ENCODE measurements around the gene SCUBE3. TPM values are rescaled to one million over a fixed set of nuclear protein-coding genes. Genes with fewer than 3 reads are reported as not detected.

Gene SCUBE3
- total and polyA plus RNA-seq, 9 of the 15 experiments (the other 6 are each of a cell fraction or from before 2014, with no cell fraction given), result 0.01 to 0.11 TPM; not detected in 7

GRCh38 chr6:35178932-35179832 is 34.6 kb upstream of the SCUBE3 start:
- Histone ChIP-seq H4K20me1 (replicated peaks; ENCODE audit: control insufficient read depth, insufficient read depth, low read length) (no peaks in the 10 kb centered on the region), H3K4me1 (replicated peaks in 1 of 2; ENCODE audit: control insufficient read depth in 2 of 2, insufficient read depth in 2 of 2, low read length in 2 of 2) (peaks cover 10 to 22% of the 10 kb centered on the region in 2 experiments; a peak in 4 of 5 replicates), H3K4me3 (no peak overlapping the region), H3K36me3 (ENCODE audit: control insufficient read depth, insufficient read depth, low read length) (no peaks in the 10 kb centered on the region), H3K9me1 (ENCODE audit: control insufficient read depth, insufficient read depth, low read length) (no peaks in the 10 kb centered on the region), H3K4me2 (ENCODE audit: insufficient read depth, low read length) (no peak overlapping the region), H3K27ac (ENCODE audit: extremely low read depth, low read depth, low read length) (no peak overlapping the region), H3K9me3 (replicated peaks; ENCODE audit: control insufficient read depth, insufficient read depth, low read depth, low read length) (no peaks in the 10 kb centered on the region), H3K79me2 (ENCODE audit: control insufficient read depth, insufficient read depth, low read length) (no peaks in the 10 kb centered on the region), H3K27me3 (ENCODE audit: control insufficient read depth in 2 of 2, insufficient read depth in 2 of 2, low read length in 2 of 2) (peaks cover 0 to 4% of the 10 kb centered on the region in 2 experiments; a peak in 2 of 5 replicates), H2AFZ (ENCODE audit: low read depth, low read length) (no peak overlapping the region), H3K9ac (ENCODE audit: insufficient read depth in 1 of 2, low read depth in 2 of 2, low read length in 2 of 2) (peak overlapping the region in 1 of 2 experiments; percentile 7; a peak in 1 of 4 replicates)
- WGBS (ENCODE audit: insufficient coverage, low coverage, missing lambda C conversion rate), result 6% methylated on average over 5 of the region's 5 CpGs
- in situ Hi-C loops (cut with MboI), result no loop called here
- CTCF ChIA-PET (ENCODE audit: low intra/inter-chr PET ratio), result no interaction called here
- BruUV-seq (replicated peaks), result no TSS peak
- DNase-seq (ENCODE audit: extremely low read depth in 1 of 4, low spot score in 3 of 4), result peak in 1 of 4 experiments; percentile 27
- intact Hi-C loops (cut with micrococcal nuclease), result no loop called here
- peak; percentile 39; the same call in 2 of the 3 replicates for ATAC-seq
- TF ChIP-seq RAD21 (CRISPR knock-in tag; conservative IDR thresholded peaks at IDR 0.05 in 1 of 2, IDR thresholded peaks at IDR 0.05 in 1 of 2) (peak in 1 of 2 experiments; percentile 40; a peak in 2 of 4 replicates), ZFX (CRISPR knock-in tag; IDR thresholded peaks at IDR 0.05) (0 out of 2 replicates have a peak, but pooled peaks have one; percentile 19), NFXL1 (CRISPR knock-in tag; IDR thresholded peaks at IDR 0.05) (no peak), MAFF (IDR thresholded peaks at IDR 0.05; ENCODE audit: low read length) (no peak), MCM7 (IDR thresholded peaks at IDR 0.05) (no peak), NCOA2 (IDR thresholded peaks at IDR 0.05; ENCODE audit: partially characterized antibody in 2 of 2) (no peak), GABPA (tag; conservative IDR thresholded peaks at IDR 0.05; ENCODE audit: low read depth) (no peak), XRCC5 (IDR thresholded peaks at IDR 0.05; ENCODE audit: low read depth, low read length) (no peak), CTCF (IDR thresholded peaks at IDR 0.05 in 2 of 3, conservative IDR thresholded peaks at IDR 0.05 in 1 of 3; ENCODE audit: insufficient read depth in 2 of 3, low read depth in 1 of 3, low read length in 3 of 3) (peak in 1 of 3 experiments; percentile 17; a peak in 1 of 6 replicates), KDM5B (IDR thresholded peaks at IDR 0.05; ENCODE audit: insufficient replicate concordance, low read depth, low read length) (no peak), ZBTB12 (CRISPR knock-in tag; IDR thresholded peaks at IDR 0.05) (no peak), CLOCK (CRISPR knock-in tag; IDR thresholded peaks at IDR 0.05; ENCODE audit: borderline replicate concordance) (no peak), CSDE1 (IDR thresholded peaks at IDR 0.05) (no peak)
- POLR2A ChIA-PET, result interaction anchor here (0.6 to 1.7 kb wide), 2 partner anchors 23 to 130 kb away, joined by 3 to 4 read pairs; no protein-coding TSS in a partner anchor
- no peak for FAIRE-seq
